ENCODE data around the gene MTCL1.

GRCh38 chr18:8783335-8783993 is 78.1 kb downstream of the MTCL1 start:
- TF ChIP-seq CTCF (IDR thresholded peaks at IDR 0.05; ENCODE audit: control extremely low read depth in 1 of 3, insufficient read depth in 1 of 3, low read depth in 1 of 3, low read length in 3 of 3) (no peak), CEBPB (IDR thresholded peaks at IDR 0.05; ENCODE audit: low read depth, low read length) (no peak), POLR2A (IDR thresholded peaks at IDR 0.05; ENCODE audit: control extremely low read depth in 1 of 2, low read depth in 2 of 2, low read length in 2 of 2) (no peak), SP1 (IDR thresholded peaks at IDR 0.05; ENCODE audit: low read depth, low read length) (no peak), GABPA (IDR thresholded peaks at IDR 0.05; ENCODE audit: borderline replicate concordance, insufficient read depth, low read length) (no peak), CBX5 (IDR thresholded peaks at IDR 0.05; ENCODE audit: low read depth, low read length) (no peak), POLR2AphosphoS5 (IDR thresholded peaks at IDR 0.05; ENCODE audit: low read depth, low read length) (no peak), EZH2 (IDR thresholded peaks at IDR 0.05; ENCODE audit: low read depth, low read length, severe bottlenecking) (no peak), CHD7 (IDR thresholded peaks at IDR 0.05; ENCODE audit: insufficient replicate concordance, low read length) (no peak), JUN (IDR thresholded peaks at IDR 0.05; ENCODE audit: low read depth, low read length) (no peak)
